Psoas muscle (tissue), 8 donors: ENCODE data around the gene DAB2IP. TPM values are rescaled to one million over a fixed set of nuclear protein-coding genes. Genes with fewer than 3 reads are reported as not detected.

ENCODE experiments used
- ATAC-seq, 4 donors: fragments of 200-7000 bp; cut with Tn5 transposase; one replicate each; pipeline ENCODE4 v1.9.1; 2020; ENCODE audit warnings: moderate library complexity in 3 of 4, mild to moderate bottlenecking in 2 of 4
- DNase-seq, 2 donors: peaks; one replicate each; pipeline ENCODE4 v3.0.0-alpha.2; 2020
- H3K27ac ChIP-seq: fragments of 200-600 bp; one replicate; pipeline ENCODE4 v1.8.0; 2022
- H3K27me3 ChIP-seq, 3 donors: fragments of 200-600 bp in 1 of 3; one replicate each; pipeline versions ENCODE4 v1.6.1 to v1.8.0; 2013 to 2022; ENCODE audit warnings: low read length in 2 of 3, mild to moderate bottlenecking in 2 of 3, moderate library complexity in 1 of 3; ENCODE audit not compliant: insufficient read depth in 3 of 3
- H3K36me3 ChIP-seq, 2 donors: fragments of 200-600 bp in 1 of 2; one replicate each; pipeline versions ENCODE4 v1.6.1 to v1.8.0; 2013 to 2022; ENCODE audit warnings: low read depth in 1 of 2, mild to moderate bottlenecking in 1 of 2, moderate library complexity in 1 of 2; ENCODE audit not compliant: insufficient read depth in 1 of 2
- H3K4me1 ChIP-seq: fragments of 200-600 bp; one replicate; pipeline ENCODE4 v1.8.0; 2022
- H3K4me3 ChIP-seq: fragments of 200-600 bp; one replicate; pipeline ENCODE4 v1.8.0; 2022; ENCODE audit warnings: mild to moderate bottlenecking
- H3K9me3 ChIP-seq: fragments of 200-600 bp; one replicate; pipeline ENCODE4 v1.8.0; 2022
- CTCF ChIP-seq: fragments of 200-600 bp; IDR thresholded peaks from one replicate; pipeline ENCODE4 v1.8.0; 2022; ENCODE audit warnings: antibody characterized with exemption
- WGBS, 3 donors: extraction: QIAGEN DNeasy Blood & Tissue Kit; methylation state at CpG; one replicate each; pipeline versions ENCODE4 v1.1.6 to v1.1.7; 2013; 5-methylcytosine and 5-hydroxymethylcytosine counted together
- intact Hi-C, 2 donors: fragments of 100-400 bp; cut with DNase I; formaldehyde crosslinking; loops; one replicate each; pipeline versions ENCODE4 v1.11.0 to v1.14.2; 2022
- polyA plus RNA-seq, 3 donors: library from polyadenylated mRNA; stranded (reverse); fragments of 200-250 nt; gene quantifications; one replicate each; pipeline ENCODE4 v1.2.3, GENCODE V29; 2013
- total RNA-seq, 4 donors: library from RNA; stranded (reverse); fragmentation: NEBNext Ultra II Directional in 2 of 4; extraction: Animal tissue kit (Norgen Biotek cat#: 25700) in 2 of 4; gene quantifications; one replicate each; pipeline versions ENCODE4 v1.2.1 to v1.2.4, GENCODE V29; 2021 to 2023
- donor health status: healthy with polysubstance abuse.
- donor health status: DM: no; HTN: no; CAD: no; lungs with moderate emphysema.
- donor health status: Bipolar disorder and iron deficiency.
- donor health status: healthy.
- donor health status: DM: yes; HTN: yes; CAD: no.
- donor health status: DM: no; HTN: no; CAD: no.
- donor health status: DM: no; HTN: no; CAD: no.
- donor health status: DM: yes; HTN: yes; CAD: no.

DAB2IP gene
- total and polyA plus RNA-seq, 7 donors = 14.1 to 66.2 (median 33.4) TPM

GRCh38 chr9:121813519-121814210 is 162.2 kb downstream of the DAB2IP start:
- ATAC-seq = no peak
- DNase-seq = no peak
- TF ChIP-seq CTCF = no peak
- H3K27me3 ChIP-seq = no peaks in the 10 kb centered on the region
- H3K4me1 ChIP-seq = no peaks in the 10 kb centered on the region
- no peaks in the 10 kb centered on the region for H3K9me3 ChIP-seq
- intact Hi-C loops = no loop called here
- no peak overlapping the region for H3K27ac ChIP-seq
- no peaks in the 10 kb centered on the region for H3K36me3 ChIP-seq
- no peak overlapping the region for H3K4me3 ChIP-seq
- WGBS, 3 donors = 72 to 87% (median 75%) methylated on average over 13 of the region's 13 CpGs

- intact Hi-C loops = no loop called here
- no peak for TF ChIP-seq CTCF
- DNase-seq (no peak), ATAC-seq (no peak)
- Histone ChIP-seq H3K4me1 (no peaks in the 10 kb centered on the region), H3K36me3 (no peaks in the 10 kb centered on the region), H3K27ac (no peak overlapping the region), H3K27me3 (no peaks in the 10 kb centered on the region), H3K4me3 (no peak overlapping the region), H3K9me3 (no peaks in the 10 kb centered on the region)
- WGBS, 3 donors = 93 to 95% (median 94%) methylated on average over 11 of the region's 11 CpGs
These were observed 163.2 kb downstream of the DAB2IP start for GRCh38 chr9:121814594-121814993.

GRCh38 chr9:121815084-121815483 is 163.7 kb downstream of the DAB2IP start:
- no peak for ATAC-seq
- no peaks in the 10 kb centered on the region for H3K36me3 ChIP-seq
- H3K9me3 ChIP-seq = no peaks in the 10 kb centered on the region
- H3K4me3 ChIP-seq = no peak overlapping the region
- no peaks in the 10 kb centered on the region for H3K27me3 ChIP-seq
- no peak overlapping the region for H3K27ac ChIP-seq
- intact Hi-C loops = no loop called here
- TF ChIP-seq CTCF = no peak
- no peak for DNase-seq
- 87 to 93% (median 92%) methylated on average over 6 of the region's 6 CpGs for WGBS, 3 donors
- no peaks in the 10 kb centered on the region for H3K4me1 ChIP-seq

GRCh38 chr9:121815546-121816448 is 164.4 kb downstream of the DAB2IP start:
- intact Hi-C loops = no loop called here
- Histone ChIP-seq H3K9me3 (no peaks in the 10 kb centered on the region), H3K27me3 (no peaks in the 10 kb centered on the region), H3K4me3 (no peak overlapping the region), H3K4me1 (no peaks in the 10 kb centered on the region), H3K36me3 (peaks cover 0 to under 1% of the 10 kb centered on the region in 2 donors), H3K27ac (no peak overlapping the region)
- ATAC-seq (no peak), DNase-seq (no peak)
- TF ChIP-seq CTCF = no peak
- 84 to 88% (median 86%) methylated on average over 31 of the region's 31 CpGs for WGBS, 3 donors
